Measurements from ENCODE around the gene PHYHD1. TPM values are rescaled to one million over a fixed set of nuclear protein-coding genes. Genes with fewer than 3 reads are reported as not detected.

PHYHD1 gene
- total and polyA plus RNA-seq, 2 donors (not counting 3 experiments of a cell fraction or from before 2014, with no cell fraction given) = 1.1 to 1.8 TPM

GRCh38 chr9:128969491-128969890 lies 48.7 kb downstream of the PHYHD1 start:
- ChIA-PET POLR2A (no interaction called here), CTCF (no interaction called here)
- FAIRE-seq (no peak), DNase-seq (ENCODE audit: low read depth, low spot score) (no peak)
- H3K27me3 ChIP-seq (ENCODE audit: control insufficient read depth in 2 of 2, insufficient read depth in 2 of 2, low read length in 2 of 2) = no peaks in the 10 kb centered on the region
- peaks cover 0 to 11% of the 10 kb centered on the region in 2 experiments for H3K36me3 ChIP-seq (ENCODE audit: control insufficient read depth in 2 of 2, extremely low read depth in 1 of 2, insufficient read depth in 2 of 2, low read length in 2 of 2)
- H2AFZ ChIP-seq (ENCODE audit: low read depth, low read length) = no peak overlapping the region
- TF ChIP-seq EZH2 (IDR thresholded peaks at IDR 0.05; ENCODE audit: borderline replicate concordance, low read depth, low read length, severe bottlenecking) (no peak), MAX (IDR thresholded peaks at IDR 0.05; ENCODE audit: insufficient read depth, insufficient read length) (no peak), GATA2 (IDR thresholded peaks at IDR 0.05; ENCODE audit: insufficient read depth, insufficient read length, low read depth, low read length) (no peak), JUN (IDR thresholded peaks at IDR 0.05; ENCODE audit: borderline replicate concordance, insufficient read depth, insufficient read length, low read depth) (no peak), CTCF (IDR thresholded peaks at IDR 0.05; ENCODE audit: extremely low read depth in 1 of 2, insufficient read depth in 1 of 2, low read depth in 1 of 2, low read length in 2 of 2) (no peak), POLR2AphosphoS5 (IDR thresholded peaks at IDR 0.05; ENCODE audit: insufficient read depth, low read depth, low read length) (no peak), FOS (IDR thresholded peaks at IDR 0.05; ENCODE audit: borderline replicate concordance, insufficient read depth, low read length) (no peak), MYC (IDR thresholded peaks at IDR 0.05; ENCODE audit: low read depth, low read length) (no peak), POLR2A (IDR thresholded peaks at IDR 0.05; ENCODE audit: low read depth, low read length) (no peak)
- H3K4me1 ChIP-seq (ENCODE audit: control insufficient read depth, extremely low read depth, insufficient read depth, low read length) = no peaks in the 10 kb centered on the region
- H3K27ac ChIP-seq (ENCODE audit: insufficient read depth, low read depth, low read length) = no peak overlapping the region
- no TSS peak for BruUV-seq (replicated peaks)
- intact Hi-C loops (cut with micrococcal nuclease) (no loop called here), dilution Hi-C loops (cut with MboI; ENCODE audit: extremely low pct_ligation_motif_present, low sequenced_read_pairs) (no loop called here)
- H3K9me1 ChIP-seq (replicated peaks; ENCODE audit: control insufficient read depth, extremely low read depth, insufficient read depth, low read length) = no peaks in the 10 kb centered on the region
- H3K9me3 ChIP-seq (replicated peaks; ENCODE audit: control insufficient read depth, insufficient read depth, low read length) = no peaks in the 10 kb centered on the region
- no peaks in the 10 kb centered on the region for H3K79me2 ChIP-seq (ENCODE audit: control insufficient read depth, insufficient read depth, low read length)
- H3K4me2 ChIP-seq (ENCODE audit: insufficient read depth, low read length) = no peak overlapping the region
- no peak overlapping the region for H3K9ac ChIP-seq (replicated peaks; ENCODE audit: extremely low read depth, insufficient read depth, low read length)
- no peak overlapping the region for H3K4me3 ChIP-seq (replicated peaks in 1 of 3; ENCODE audit: insufficient read depth in 1 of 3, low read depth in 1 of 3, low read length in 3 of 3)
- no peaks in the 10 kb centered on the region for H4K20me1 ChIP-seq (replicated peaks; ENCODE audit: control insufficient read depth, extremely low read depth, insufficient read depth, low read length)
